ENCODE measurements around the gene CFAP161.
"Not testable (repeated sequence)": the region's sequence is repeated elsewhere in the genome, so short reads cannot be mapped to it uniquely, and the experiment has no call there.

Gene CFAP161

GRCh38 chr15:81107889-81108288, 26.2 kb upstream of the CFAP161 start:
- DNase-seq (ENCODE audit: low read depth, low spot score): no peak

DNA sequence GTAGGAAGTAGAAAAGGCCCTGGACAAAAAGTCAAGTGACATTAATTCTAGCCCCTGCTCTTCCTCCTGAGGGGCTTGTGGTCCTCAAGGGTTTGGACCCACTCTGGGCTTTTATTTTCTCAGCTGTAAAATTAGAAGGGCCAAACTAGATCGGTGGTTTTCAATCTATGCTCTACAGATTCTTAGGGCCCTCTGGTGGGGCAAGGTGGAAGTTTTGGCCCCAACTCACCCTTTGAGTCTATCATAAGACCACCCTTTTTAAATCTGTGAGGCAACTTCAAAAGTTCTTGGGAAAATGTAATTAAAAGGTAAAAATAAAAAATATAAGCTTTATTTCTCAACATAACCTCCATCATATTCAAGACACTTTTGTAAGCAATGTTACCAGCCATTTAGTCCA, 25.6 kb upstream of the CFAP161 start:
- no peak for DNase-seq (ENCODE audit: low read depth, low spot score)

DNA sequence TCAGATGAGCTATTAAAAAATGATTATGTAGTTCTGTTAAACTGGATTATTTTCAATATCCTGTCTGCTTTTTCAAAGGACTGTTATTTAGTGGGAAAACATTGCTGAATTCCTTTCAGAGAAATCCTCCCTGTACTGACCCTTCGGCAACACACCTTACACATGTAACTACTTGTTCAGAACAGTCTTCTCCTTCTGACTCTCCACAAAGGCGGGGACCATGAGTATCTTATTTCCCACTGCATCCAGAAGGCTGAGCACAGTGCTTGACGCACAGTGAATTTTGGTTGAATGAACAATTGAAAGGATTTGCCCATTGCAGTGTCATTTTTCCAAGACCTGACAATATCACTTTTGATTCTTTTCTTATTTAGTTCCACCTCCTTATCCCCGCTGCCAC, 23.1 kb upstream of the CFAP161 start:
- no peak for DNase-seq (ENCODE audit: low read depth, low spot score)

GRCh38 chr15:81111510-81112470, 22.3 kb upstream of the CFAP161 start:
- DNase-seq (ENCODE audit: low read depth, low spot score): no peak

GRCh38 chr15:81113204-81113657, 20.8 kb upstream of the CFAP161 start:
- no peak for DNase-seq (ENCODE audit: low read depth, low spot score)

GRCh38 chr15:81113861-81114291, 20.2 kb upstream of the CFAP161 start:
- no peak for DNase-seq (ENCODE audit: low read depth, low spot score)

- no peak for DNase-seq (ENCODE audit: low read depth, low spot score)
Measured at GRCh38 chr15:81115054-81115939, 18.8 kb upstream of the CFAP161 start.

DNA sequence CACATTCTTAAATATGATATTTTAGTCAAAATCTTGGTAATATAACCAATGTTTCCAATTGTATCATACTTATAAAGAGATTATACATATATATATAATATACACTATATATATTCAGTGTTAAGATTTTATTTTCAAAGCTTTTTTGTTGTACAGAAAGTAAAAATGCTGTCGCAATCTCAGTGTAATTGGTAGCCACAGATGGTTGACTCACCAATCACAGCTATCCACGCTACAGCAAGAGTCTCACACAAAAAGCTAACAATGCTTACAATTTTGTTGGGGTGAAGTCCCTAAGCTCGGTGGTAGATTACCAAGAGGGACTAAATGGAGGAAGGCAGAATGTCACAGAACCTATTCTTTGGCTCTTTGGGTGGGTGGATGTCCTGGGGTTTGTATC, 16.9 kb upstream of the CFAP161 start:
- DNase-seq (ENCODE audit: low read depth, low spot score): no peak

DNA sequence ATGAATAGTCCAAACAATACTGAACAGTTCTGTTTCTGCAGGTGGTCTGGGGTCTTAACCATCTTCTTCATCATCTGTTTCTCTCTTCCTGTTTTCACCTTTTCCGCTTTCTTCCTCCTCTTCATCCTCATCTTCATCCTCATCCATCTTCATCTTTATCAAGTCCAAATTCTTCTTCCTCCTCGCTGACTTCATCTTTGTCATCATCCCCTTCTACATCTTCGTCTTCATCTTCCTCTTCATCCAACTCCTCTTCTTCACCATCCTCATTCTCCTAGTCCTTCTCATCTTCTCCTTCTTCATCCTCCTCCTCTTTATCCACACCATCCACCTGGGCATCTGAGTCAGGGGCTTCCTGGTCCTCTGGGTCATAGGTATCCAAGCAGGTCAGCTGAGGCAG, 16.5 kb upstream of the CFAP161 start:
- DNase-seq (ENCODE audit: low read depth, low spot score): no peak

DNA sequence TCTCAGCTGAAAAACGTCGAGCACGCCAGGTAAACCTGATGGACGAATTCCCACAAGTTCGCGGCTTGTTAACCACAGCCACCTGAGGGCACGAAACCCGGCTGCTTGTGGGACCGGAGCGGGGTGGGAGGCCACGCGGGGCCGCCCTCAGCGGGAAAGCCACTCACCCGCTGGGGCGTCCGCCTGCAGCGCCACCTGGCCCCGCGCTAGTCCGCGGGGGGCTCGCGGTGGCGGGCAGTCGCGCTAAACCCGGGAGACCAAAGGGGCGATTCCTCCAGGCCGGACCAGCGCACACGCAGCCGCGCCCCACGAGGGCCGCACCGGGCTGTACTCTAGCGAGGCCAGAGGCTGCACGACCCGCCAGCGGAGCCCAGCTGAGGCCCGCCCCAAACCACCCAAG, 15.7 kb upstream of the CFAP161 start:
- DNase-seq (ENCODE audit: low read depth, low spot score): no peak

- DNase-seq (ENCODE audit: low read depth, low spot score): no peak
Measured at GRCh38 chr15:81120069-81120468, 14.0 kb upstream of the CFAP161 start.

DNA sequence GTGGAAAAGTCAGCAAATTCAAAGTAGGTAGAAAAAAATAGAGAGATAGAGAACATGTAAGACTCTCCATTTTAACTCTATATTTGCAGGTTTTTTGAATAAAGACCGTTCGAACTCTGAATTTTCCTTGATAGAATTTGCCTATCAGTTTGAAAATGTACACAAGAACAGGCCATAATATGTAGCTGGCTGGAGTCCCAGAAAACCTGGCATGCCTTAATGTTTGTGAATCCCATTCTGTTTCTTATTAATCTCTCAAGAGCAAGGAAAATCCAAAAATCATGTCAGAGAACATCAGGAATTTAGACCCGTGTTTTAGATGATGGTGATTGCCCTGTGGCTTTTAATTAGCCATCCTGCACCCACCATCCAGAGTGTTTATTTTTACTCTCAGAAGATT, 7.2 kb upstream of the CFAP161 start:
- no peak for DNase-seq (ENCODE audit: low read depth, low spot score)

DNA sequence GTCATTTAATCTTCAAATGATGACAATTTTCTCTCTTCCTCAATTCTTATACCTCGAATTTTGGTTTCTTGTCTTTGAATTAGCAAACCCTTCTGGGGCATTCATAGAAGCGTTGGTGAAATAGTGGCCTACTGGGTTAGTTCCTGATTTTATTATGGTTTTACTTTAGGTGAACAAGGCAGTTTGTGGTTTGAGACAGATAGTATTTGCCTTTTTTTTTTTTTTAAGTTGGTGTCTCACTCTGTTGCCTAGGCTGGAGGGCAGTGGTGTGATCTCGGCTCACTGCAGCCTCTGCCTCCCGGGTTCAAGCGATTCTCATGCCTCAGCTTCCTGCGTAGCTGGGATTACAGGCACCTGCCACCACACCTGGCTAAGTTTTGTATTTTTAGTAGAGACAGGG, 7.4 kb downstream of the CFAP161 start:
- DNase-seq (ENCODE audit: low read depth, low spot score): not testable (repeated sequence)

DNA sequence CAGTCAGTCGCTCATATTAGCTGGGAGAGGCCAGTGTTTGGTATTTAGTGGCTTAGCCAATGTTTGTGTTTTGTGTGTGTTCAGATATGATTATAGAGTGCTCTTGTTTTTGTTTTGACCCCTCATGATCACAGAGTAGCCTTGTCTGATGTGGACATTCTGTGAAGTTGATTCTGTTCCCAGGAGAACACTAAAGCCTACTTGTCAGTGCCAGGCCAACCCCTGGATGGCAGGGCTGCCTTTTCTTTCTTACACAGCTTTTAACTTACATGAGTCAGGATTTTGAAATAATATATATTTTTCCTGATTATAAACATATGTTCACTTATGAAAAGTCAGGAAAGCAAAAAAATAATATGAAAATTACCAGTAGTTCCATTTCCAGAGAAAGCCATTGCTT, 11.9 kb downstream of the CFAP161 start:
- DNase-seq (ENCODE audit: low read depth, low spot score): no peak

- no peak for DNase-seq (ENCODE audit: low read depth, low spot score)
Measured at GRCh38 chr15:81146466-81146865, 12.4 kb downstream of the CFAP161 start.

DNA sequence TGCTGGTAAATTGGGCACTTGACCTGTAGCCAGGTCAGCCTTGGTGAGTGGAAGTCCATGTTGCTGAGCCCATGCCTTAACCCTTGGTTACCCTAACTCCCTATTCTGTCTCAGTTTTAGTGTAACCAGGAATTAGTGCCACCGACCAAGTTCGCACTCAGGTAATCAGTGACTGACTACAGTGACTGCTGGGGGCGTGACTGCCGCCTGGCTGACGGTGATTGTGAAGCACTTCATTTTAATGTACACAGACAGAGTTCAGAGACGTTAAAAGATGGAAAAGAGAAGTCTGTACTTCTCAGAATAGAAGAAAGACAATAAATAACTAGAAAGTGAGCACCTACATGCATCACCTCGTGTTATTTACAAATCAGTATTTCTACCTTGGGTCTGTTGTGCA, 17.3 kb downstream of the CFAP161 start:
- DNase-seq (ENCODE audit: low read depth, low spot score): no peak

DNA sequence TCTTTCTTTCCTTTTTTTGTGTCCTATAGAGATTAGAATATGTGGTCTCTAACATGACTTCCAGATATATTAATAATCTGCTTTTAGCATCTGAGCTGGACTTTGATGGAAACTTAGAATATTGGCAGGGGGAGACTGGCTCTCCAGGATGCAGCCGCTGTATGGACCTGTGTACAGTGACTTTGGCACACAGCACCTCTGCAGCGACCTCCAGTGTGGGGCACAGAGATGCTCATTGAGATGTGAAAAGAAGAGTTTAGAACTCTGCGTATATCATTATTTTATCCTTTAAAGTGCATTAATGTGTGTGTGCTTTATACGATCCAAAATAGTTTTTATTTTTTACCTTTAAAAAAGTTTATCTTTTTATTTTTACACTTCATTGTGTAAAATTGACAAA, 18.3 kb downstream of the CFAP161 start:
- no peak for DNase-seq (ENCODE audit: low read depth, low spot score)

GRCh38 chr15:81152799-81153198, 18.7 kb downstream of the CFAP161 start:
- no peak for DNase-seq (ENCODE audit: low read depth, low spot score)

- no peak for DNase-seq (ENCODE audit: low read depth, low spot score)
Measured at GRCh38 chr15:81155375-81156218, 21.5 kb downstream of the CFAP161 start.

DNA sequence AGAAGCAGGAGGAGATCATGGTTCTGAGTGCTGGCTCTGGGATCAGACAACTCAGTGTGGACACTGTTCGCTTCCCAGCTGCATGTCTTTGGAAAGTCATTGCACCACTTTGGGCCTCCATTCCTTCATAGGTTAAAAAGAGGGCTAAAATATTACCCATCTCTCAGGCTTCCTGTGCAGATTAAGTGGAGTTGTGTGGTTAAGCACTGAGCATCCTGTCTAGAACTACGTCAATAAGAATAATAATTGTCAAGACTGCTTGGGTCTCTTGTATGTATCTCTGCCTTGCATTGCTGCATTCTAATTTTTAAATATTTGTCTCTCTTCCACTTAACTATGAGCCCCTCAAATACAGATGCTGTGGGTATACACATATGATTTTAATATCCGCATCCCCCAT, 22.3 kb downstream of the CFAP161 start:
- DNase-seq (ENCODE audit: low read depth, low spot score): no peak

DNA sequence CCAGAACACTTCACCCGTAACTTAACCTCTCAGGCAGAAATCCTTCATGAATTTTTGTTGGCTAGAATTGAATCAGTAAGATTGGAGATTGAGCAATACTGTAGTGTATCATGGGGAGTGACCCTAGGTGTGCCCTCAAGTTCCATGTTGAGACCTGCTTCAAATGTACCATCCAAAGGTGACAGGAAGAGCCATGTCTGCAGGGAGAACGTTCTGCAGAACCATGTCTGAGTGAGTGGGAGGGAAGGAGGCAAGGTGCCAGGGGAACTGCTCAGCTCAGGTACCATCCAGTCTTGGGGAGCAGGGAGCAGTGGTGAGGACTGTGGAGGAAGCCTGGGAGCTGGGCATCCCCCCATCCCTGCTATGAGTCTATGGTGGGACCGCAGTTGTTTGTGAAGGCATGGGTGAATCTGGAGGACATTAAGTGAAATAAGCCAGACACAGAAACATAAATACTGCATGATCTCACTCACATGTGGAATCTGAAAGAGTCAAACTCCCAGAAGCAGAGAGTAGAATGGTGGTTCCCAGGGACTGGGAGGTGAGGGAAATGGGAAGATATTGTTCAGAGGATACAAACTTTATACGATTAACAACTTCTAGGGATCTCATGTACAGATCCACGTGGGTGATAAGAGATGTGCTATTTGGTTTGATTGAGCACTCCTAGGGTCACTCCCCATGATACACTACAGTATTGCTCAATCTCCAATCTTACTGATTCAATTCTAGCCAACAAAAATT, 23.3 kb downstream of the CFAP161 start:
- DNase-seq (ENCODE audit: low read depth, low spot score): no peak

All from iPS DF 19.7 (cell line).